NCI-H524 treated with DMSO at 0.1 percent for 48 hours (cell line): Measurements from ENCODE around the gene RRBP1.
A peak's percentile ranks its signal among the peaks of the same experiment; 100 is the strongest.

ENCODE experiments used
- DNase-seq: peaks from one replicate; lab custom pipeline; 2025; lab: John Stamatoyannopoulos, UW

The RRBP1 gene

GRCh38 chr20:17647391-17648314, 34.4 kb downstream of the RRBP1 start:
- no peak for DNase-seq

GRCh38 chr20:17646961-17647301, 35.1 kb downstream of the RRBP1 start:
- peak; percentile 96 for DNase-seq

- DNase-seq, result peak; percentile 50
These were observed 35.7 kb downstream of the RRBP1 start for GRCh38 chr20:17646209-17646960.

GRCh38 chr20:17645546-17646208, 36.4 kb downstream of the RRBP1 start:
- DNase-seq, result no peak

GRCh38 chr20:17645010-17645409, 37.0 kb downstream of the RRBP1 start:
- no peak for DNase-seq

GRCh38 chr20:17644451-17644850, 37.6 kb downstream of the RRBP1 start:
- no peak for DNase-seq

- no peak for DNase-seq
These were observed 38.4 kb downstream of the RRBP1 start for GRCh38 chr20:17643531-17644188.

GRCh38 chr20:17642404-17643269, 39.4 kb downstream of the RRBP1 start:
- DNase-seq, result no peak

GRCh38 chr20:17641993-17642392, 40.0 kb downstream of the RRBP1 start:
- no peak for DNase-seq

- no peak for DNase-seq
These were observed 40.5 kb downstream of the RRBP1 start for GRCh38 chr20:17641520-17641964.

GRCh38 chr20:17640875-17641378, 41.1 kb downstream of the RRBP1 start:
- DNase-seq, result no peak

GRCh38 chr20:17640146-17640874, 41.7 kb downstream of the RRBP1 start:
- no peak for DNase-seq

GRCh38 chr20:17638835-17639407, 43.1 kb downstream of the RRBP1 start:
- no peak for DNase-seq

GRCh38 chr20:17637985-17638640, 43.9 kb downstream of the RRBP1 start:
- DNase-seq, result no peak

GRCh38 chr20:17637413-17637780, 44.6 kb downstream of the RRBP1 start:
- DNase-seq, result no peak

GRCh38 chr20:17636523-17637412, 45.3 kb downstream of the RRBP1 start:
- DNase-seq, result peak; percentile 87

GRCh38 chr20:17635332-17636244, 46.5 kb downstream of the RRBP1 start:
- no peak for DNase-seq
